ENCODE measurements around the gene EPAS1. TPM values are rescaled to one million over a fixed set of nuclear protein-coding genes. Genes with fewer than 3 reads are reported as not detected.

EPAS1 gene
- total and polyA plus RNA-seq, 9 of the 15 experiments (the other 6 are each of a cell fraction or from before 2014, with no cell fraction given) = 0.25 to 11.2 (median 4.1) TPM

- no peak for TF ChIP-seq RNF219 (CRISPR knock-in tag; IDR thresholded peaks at IDR 0.05)
- no peak for TF ChIP-seq ZFP91 (CRISPR knock-in tag; IDR thresholded peaks at IDR 0.05)
- peak; percentile 22; the same call in 1 of the 2 replicates for TF ChIP-seq NFIC (IDR thresholded peaks at IDR 0.05)
- TF ChIP-seq BACH1 (tag; IDR thresholded peaks at IDR 0.05) = no peak
- TF ChIP-seq ZNF212 (CRISPR knock-in tag; IDR thresholded peaks at IDR 0.05) = no peak
- no peak for TF ChIP-seq GTF2E2 (tag; IDR thresholded peaks at IDR 0.05)
- no peak for TF ChIP-seq POLR3A (IDR thresholded peaks at IDR 0.05; ENCODE audit: borderline replicate concordance, extremely low read depth, insufficient read depth, insufficient read length)
- TF ChIP-seq PURB (CRISPR knock-in tag; IDR thresholded peaks at IDR 0.05; ENCODE audit: low read depth) = no peak
- no peak for TF ChIP-seq ZNF134 (CRISPR knock-in tag; conservative IDR thresholded peaks at IDR 0.05)
- TF ChIP-seq POLR2H (tag; IDR thresholded peaks at IDR 0.05; ENCODE audit: low read depth) = peak; percentile 88
- TF ChIP-seq SPI1 (IDR thresholded peaks at IDR 0.05; ENCODE audit: borderline replicate concordance, low read depth, low read length) = no peak
- no peak for TF ChIP-seq RFX5 (IDR thresholded peaks at IDR 0.05; ENCODE audit: low read depth, low read length)
- peak; percentile 43 for TF ChIP-seq EP300 (IDR thresholded peaks at IDR 0.05; ENCODE audit: low read length)
- TF ChIP-seq KDM4B (IDR thresholded peaks at IDR 0.05; ENCODE audit: borderline replicate concordance in 2 of 2, low read depth in 1 of 2) = no peak
- TF ChIP-seq DLX4 (CRISPR knock-in tag; IDR thresholded peaks at IDR 0.05) = no peak
- no peak for TF ChIP-seq IFI16 (CRISPR knock-in tag; IDR thresholded peaks at IDR 0.05)
- TF ChIP-seq ZBTB26 (CRISPR knock-in tag; IDR thresholded peaks at IDR 0.05) = 0 out of 2 replicates have a peak, but pooled peaks have one; percentile 39
- TF ChIP-seq LCOR (CRISPR knock-in tag; IDR thresholded peaks at IDR 0.05) = no peak
- TF ChIP-seq E2F5 (CRISPR knock-in tag; IDR thresholded peaks at IDR 0.05) = no peak
- TF ChIP-seq ZNF695 (CRISPR knock-in tag; IDR thresholded peaks at IDR 0.05) = no peak
- TF ChIP-seq GABPB1 (CRISPR knock-in tag; IDR thresholded peaks at IDR 0.05) = no peak
- TF ChIP-seq ZNF436 (CRISPR knock-in tag; IDR thresholded peaks at IDR 0.05) = no peak
- peak; percentile 82 for TF ChIP-seq MYC (IDR thresholded peaks at IDR 0.05; ENCODE audit: low read depth, low read length)
- TF ChIP-seq MYC (CRISPR knock-in tag; IDR thresholded peaks at IDR 0.05; ENCODE audit: borderline replicate concordance, low read depth) = no peak
Measured at GRCh38 chr2:46428911-46429436, 131.8 kb downstream of the EPAS1 start (continued).
